H1 (cell line): Measurements from ENCODE around the gene ZXDC. TPM values are rescaled to one million over a fixed set of nuclear protein-coding genes. Genes with fewer than 3 reads are reported as not detected.

Experiments
- POU5F1 ChIP-seq: IDR thresholded peaks from 2 replicates; pipeline ENCODE4 v1.6.1; 2011; ENCODE audit warnings: low read depth, mild to moderate bottlenecking, low read length, moderate library complexity
- TEAD4 ChIP-seq: IDR thresholded peaks from 2 replicates; pipeline ENCODE4 v1.6.1; 2012; ENCODE audit warnings: low read depth, low read length, inconsistent platforms, mixed read lengths
- polyA plus RNA-seq, 7 experiments: library from polyadenylated mRNA; depleted of rRNA in 3 of 7; stranded (reverse) in 5 of 7; unstranded in 2 of 7; fragments of >200 nt in 5 of 7; fragments of 200-250 nt in 2 of 7; gene quantifications; 1 replicate in 5 of 7; 2 replicates in 1 of 7; 4 replicates in 1 of 7; pipeline versions ENCODE4 v1.2.1 to v1.2.3, GENCODE V29; 2011 to 2013; ENCODE audit warnings: missing spikeins in 2 of 7, mixed read lengths in 2 of 7
- total RNA-seq: library from RNA; stranded (reverse); fragmentation: NEBNext Ultra II Directional; extraction: Animal tissue kit (Norgen Biotek cat#: 25700); gene quantifications from 2 replicates; pipeline ENCODE4 v1.2.1, GENCODE V29; 2021

Gene ZXDC
- total and polyA plus RNA-seq, 2 of the 8 experiments (the other 6 are each of a cell fraction or from before 2014, with no cell fraction given): 12.7 to 24.3 TPM

DNA sequence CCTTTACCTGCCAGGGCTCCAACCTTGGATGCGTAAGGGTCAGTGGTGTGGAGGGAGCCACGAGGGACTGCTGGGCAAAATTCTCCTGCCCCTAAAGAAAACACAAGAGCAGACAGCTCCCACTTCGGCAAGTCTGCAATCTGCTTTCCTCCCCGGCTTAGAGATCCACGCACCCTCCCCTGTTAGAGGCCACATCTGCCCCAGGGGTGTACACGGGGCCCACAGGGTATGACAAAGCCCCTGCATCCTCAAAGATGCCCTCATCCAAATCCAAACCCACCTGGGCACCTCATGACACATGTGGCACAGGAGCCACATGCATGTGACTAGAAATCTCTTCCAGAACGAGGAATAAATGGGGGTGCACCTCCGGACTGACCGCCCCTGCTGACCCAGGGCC is 25.5 kb downstream of the ZXDC start (continued):
- TF ChIP-seq TEAD4 (no peak), POU5F1 (no peak)
